Measurements from ENCODE around the gene ZNF664.

The ZNF664 gene

GRCh38 chr12:124011435-124012115 is 38.6 kb downstream of the ZNF664 start:
- no peak for DNase-seq

GRCh38 chr12:124013073-124013472 is 40.1 kb downstream of the ZNF664 start:
- DNase-seq: no peak

GRCh38 chr12:124015494-124016461 is 42.8 kb downstream of the ZNF664 start:
- DNase-seq: no peak

- no peak for DNase-seq
Observed at GRCh38 chr12:124017064-124017463, 44.0 kb downstream of the ZNF664 start.

- no peak for DNase-seq
Observed at GRCh38 chr12:124018539-124018938, 45.5 kb downstream of the ZNF664 start.

- no peak for DNase-seq
Observed at GRCh38 chr12:124019115-124019514, 46.1 kb downstream of the ZNF664 start.

GRCh38 chr12:124020514-124020949 is 47.5 kb downstream of the ZNF664 start:
- DNase-seq: no peak

- DNase-seq: no peak
Observed at GRCh38 chr12:124021007-124021406, 48.0 kb downstream of the ZNF664 start.

GRCh38 chr12:124022161-124022560 is 49.1 kb downstream of the ZNF664 start:
- DNase-seq: no peak

- no peak for DNase-seq
Observed at GRCh38 chr12:124024263-124024678, 51.3 kb downstream of the ZNF664 start.

- no peak for DNase-seq
Observed at GRCh38 chr12:124024776-124025175, 51.8 kb downstream of the ZNF664 start.

GRCh38 chr12:124025661-124026060 is 52.6 kb downstream of the ZNF664 start:
- DNase-seq: no peak

GRCh38 chr12:124026755-124027745 is 54.0 kb downstream of the ZNF664 start:
- no peak for DNase-seq

GRCh38 chr12:124027753-124028554 is 54.9 kb downstream of the ZNF664 start:
- DNase-seq: no peak

GRCh38 chr12:124028555-124028925 is 55.5 kb downstream of the ZNF664 start:
- DNase-seq: no peak

- no peak for DNase-seq
Observed at GRCh38 chr12:124030008-124030407, 57.0 kb downstream of the ZNF664 start.

- DNase-seq: no peak
Observed at GRCh38 chr12:124030510-124030909, 57.5 kb downstream of the ZNF664 start.

GRCh38 chr12:124031058-124031457 is 58.0 kb downstream of the ZNF664 start:
- no peak for DNase-seq

GRCh38 chr12:124032265-124032886 is 59.4 kb downstream of the ZNF664 start:
- no peak for DNase-seq

GRCh38 chr12:124033859-124034258 is 60.8 kb downstream of the ZNF664 start:
- DNase-seq: no peak

- no peak for DNase-seq
Observed at GRCh38 chr12:124034297-124034696, 61.3 kb downstream of the ZNF664 start.
